ENCODE measurements around the gene ASH1L. TPM values are rescaled to one million over a fixed set of nuclear protein-coding genes. Genes with fewer than 3 reads are reported as not detected.

ASH1L gene
- total and polyA plus RNA-seq, 9 of the 15 experiments (the other 6 are each of a cell fraction or from before 2014, with no cell fraction given), result 2.0 to 23.3 (median 14.6) TPM

GRCh38 chr1:155562581-155563376 lies at the start of gene ASH1L (continued):
- 0 out of 2 replicates have a peak, but pooled peaks have one; percentile 13 for TF ChIP-seq ETV5 (CRISPR knock-in tag; IDR thresholded peaks at IDR 0.05; ENCODE audit: low read depth)
- no peak for TF ChIP-seq ZNF507 (tag; conservative IDR thresholded peaks at IDR 0.05)
- no peak for TF ChIP-seq NR1H2 (CRISPR knock-in tag; IDR thresholded peaks at IDR 0.05)
- no peak for TF ChIP-seq FOXP4 (CRISPR knock-in tag; IDR thresholded peaks at IDR 0.05; ENCODE audit: borderline replicate concordance)
- no peak for TF ChIP-seq CUX1 (CRISPR knock-in tag; IDR thresholded peaks at IDR 0.05)
- TF ChIP-seq, protein P1, sequence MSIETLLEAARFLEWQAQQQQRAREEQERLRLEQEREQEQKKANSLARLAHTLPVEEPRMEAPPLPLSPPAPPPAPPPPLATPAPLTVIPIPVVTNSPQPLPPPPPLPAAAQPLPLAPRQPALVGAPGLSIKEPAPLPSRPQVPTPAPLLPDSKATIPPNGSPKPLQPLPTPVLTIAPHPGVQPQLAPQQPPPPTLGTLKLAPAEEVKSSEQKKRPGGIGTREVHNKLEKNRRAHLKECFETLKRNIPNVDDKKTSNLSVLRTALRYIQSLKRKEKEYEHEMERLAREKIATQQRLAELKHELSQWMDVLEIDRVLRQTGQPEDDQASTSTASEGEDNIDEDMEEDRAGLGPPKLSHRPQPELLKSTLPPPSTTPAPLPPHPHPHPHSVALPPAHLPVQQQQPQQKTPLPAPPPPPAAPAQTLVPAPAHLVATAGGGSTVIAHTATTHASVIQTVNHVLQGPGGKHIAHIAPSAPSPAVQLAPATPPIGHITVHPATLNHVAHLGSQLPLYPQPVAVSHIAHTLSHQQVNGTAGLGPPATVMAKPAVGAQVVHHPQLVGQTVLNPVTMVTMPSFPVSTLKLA (conservative IDR thresholded peaks at IDR 0.05), result peak; percentile 90 to 95
- no peak for TF ChIP-seq ZNF184 (CRISPR knock-in tag; IDR thresholded peaks at IDR 0.05)
- no peak for TF ChIP-seq ETV6 (IDR thresholded peaks at IDR 0.05; ENCODE audit: borderline replicate concordance in 1 of 2, low read depth in 2 of 2, low read length in 1 of 2)
- TF ChIP-seq ETV6 (CRISPR knock-in tag; IDR thresholded peaks at IDR 0.05; ENCODE audit: borderline replicate concordance), result no peak
- no peak for TF ChIP-seq ZNF584 (CRISPR knock-in tag; IDR thresholded peaks at IDR 0.05; ENCODE audit: low read depth)
- TF ChIP-seq MTA2 (IDR thresholded peaks at IDR 0.05; ENCODE audit: low read depth), result no peak
- TF ChIP-seq LCOR (CRISPR knock-in tag; IDR thresholded peaks at IDR 0.05), result 0 out of 2 replicates have a peak, but pooled peaks have one; percentile 15
- TF ChIP-seq SREBF2 (CRISPR knock-in tag; IDR thresholded peaks at IDR 0.05), result no peak
- no peak for TF ChIP-seq U2AF1 (optimal IDR thresholded peaks at IDR 0.05; ENCODE audit: low read depth, low read length)
- peak; percentile 73; the same call in 1 of the 2 replicates for TF ChIP-seq ZBTB1 (CRISPR knock-in tag; IDR thresholded peaks at IDR 0.05; ENCODE audit: borderline replicate concordance, low read depth)
- TF ChIP-seq CSDE1 (IDR thresholded peaks at IDR 0.05), result peak in 1 of 2 experiments; percentile 96; a peak in 1 of 4 replicates
- TF ChIP-seq ZNF436 (CRISPR knock-in tag; IDR thresholded peaks at IDR 0.05), result 0 out of 2 replicates have a peak, but pooled peaks have one; percentile 38
